Ectodermal cell (in vitro differentiated cells): ENCODE measurements around the gene CRISP2. TPM values are rescaled to one million over a fixed set of nuclear protein-coding genes. Genes with fewer than 3 reads are reported as not detected.
"Not testable (repeated sequence)": the region's sequence is repeated elsewhere in the genome, so short reads cannot be mapped to it uniquely, and the experiment has no call there.

ENCODE experiments used
- H3K27ac ChIP-seq: 2 replicates; pipeline ENCODE4 v1.7.0; 2013; ENCODE audit warnings: mild to moderate bottlenecking, low read depth, low read length; ENCODE audit not compliant: insufficient read depth, poor library complexity, severe bottlenecking
- H3K27me3 ChIP-seq: 2 replicates; pipeline ENCODE4 v1.7.0; 2013; ENCODE audit warnings: mild to moderate bottlenecking, low read length; ENCODE audit not compliant: insufficient read depth, control insufficient read depth, poor library complexity, severe bottlenecking
- H3K36me3 ChIP-seq: one replicate; pipeline ENCODE4 v1.7.0; 2013; ENCODE audit warnings: low read length; ENCODE audit not compliant: control insufficient read depth, insufficient read depth
- H3K4me1 ChIP-seq: one replicate; pipeline ENCODE4 v1.7.0; 2013; ENCODE audit warnings: low read length; ENCODE audit not compliant: control insufficient read depth, insufficient read depth
- H3K4me3 ChIP-seq: 2 replicates; pipeline ENCODE4 v1.7.0; 2013; ENCODE audit warnings: low read depth, low read length, control low read depth; ENCODE audit not compliant: insufficient read depth
- H3K9me3 ChIP-seq: 2 replicates; pipeline ENCODE4 v1.7.0; 2013; ENCODE audit warnings: mild to moderate bottlenecking, low read length, moderate library complexity; ENCODE audit not compliant: control insufficient read depth
- WGBS, 2 experiments: methylation state at CpG; one replicate each; pipeline ENCODE4 v1.1.7; 2013; ENCODE audit warnings: missing lambda C conversion rate in 2 of 2; 5-methylcytosine and 5-hydroxymethylcytosine counted together
- polyA plus RNA-seq, 4 experiments: library from polyadenylated mRNA; stranded (reverse); fragments of 50-300 nt; gene quantifications; one replicate each; pipeline ENCODE4 v1.2.3, GENCODE V29; 2013

Gene CRISP2, protein sequence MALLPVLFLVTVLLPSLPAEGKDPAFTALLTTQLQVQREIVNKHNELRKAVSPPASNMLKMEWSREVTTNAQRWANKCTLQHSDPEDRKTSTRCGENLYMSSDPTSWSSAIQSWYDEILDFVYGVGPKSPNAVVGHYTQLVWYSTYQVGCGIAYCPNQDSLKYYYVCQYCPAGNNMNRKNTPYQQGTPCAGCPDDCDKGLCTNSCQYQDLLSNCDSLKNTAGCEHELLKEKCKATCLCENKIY
- not detected for polyA plus RNA-seq (2013, experiment 1 of 4)
- polyA plus RNA-seq (2013, experiment 2 of 4), result not detected
- not detected for polyA plus RNA-seq (2013, experiment 3 of 4)
- polyA plus RNA-seq (2013, experiment 4 of 4), result not detected

DNA sequence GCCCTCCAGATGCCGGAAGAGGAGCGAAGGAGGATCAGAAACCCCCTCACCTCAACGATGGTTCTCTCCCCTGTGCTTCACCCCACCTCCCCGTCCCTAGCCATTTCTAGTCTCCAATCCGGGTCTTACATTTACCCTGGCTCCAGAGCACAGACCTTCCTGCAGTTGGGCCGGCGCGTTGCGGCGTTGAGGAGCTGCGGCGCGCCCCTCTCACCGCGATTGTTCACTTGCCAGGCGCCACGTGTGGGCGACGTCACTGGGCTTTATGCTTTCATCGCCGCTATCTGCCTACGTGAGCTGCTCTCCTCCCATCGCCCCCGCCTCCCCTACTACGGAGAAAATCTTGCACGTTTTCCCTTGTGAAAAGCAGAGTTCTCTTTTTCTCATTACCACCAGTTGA, at the start of gene CRISP2:
TSS of gene CRISP2 (minus strand) at position 198 of the 400 bp plus-strand sequence. CDS start 4,347 bp downstream, outside the sequence.
- 92 to 94% methylated on average over 26 of the region's 26 CpGs for WGBS, 2 experiments
- Histone ChIP-seq H3K4me3 (no peak within 1 kb of the TSS), H3K27me3 (no peaks in the 10 kb centered on the region), H3K36me3 (no peaks in the 10 kb centered on the region), H3K27ac (no peak within 1 kb of the TSS), H3K4me1 (no peaks in the 10 kb centered on the region), H3K9me3 (no peaks in the 10 kb centered on the region)

DNA sequence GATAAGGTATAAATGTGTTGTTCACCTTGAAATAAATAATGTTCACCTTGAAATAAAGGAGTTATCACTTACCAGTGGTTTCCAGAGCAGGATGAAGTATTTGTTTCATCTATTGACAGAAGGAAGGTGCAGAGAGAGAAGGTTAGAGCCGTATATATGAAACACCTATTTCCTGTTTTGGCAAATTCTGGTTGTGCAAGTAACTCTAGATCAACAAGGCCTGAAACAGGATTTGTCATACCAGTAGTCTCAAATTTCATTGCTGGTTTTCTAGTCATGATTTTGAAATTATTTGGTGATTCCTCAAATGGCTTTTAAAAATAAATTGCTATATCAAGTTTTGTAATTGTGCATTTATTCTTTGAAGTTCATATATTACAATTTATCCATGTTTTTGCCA, 30.9 kb upstream of the CRISP2 start, which contains the start of gene CRISP3:
TSS of gene CRISP3 (minus strand) at position 130 of the 400 bp plus-strand sequence. CDS start at position 109, 21 bp downstream.
- no peak within 1 kb of the TSS for H3K4me3 ChIP-seq
- no peaks in the 10 kb centered on the region for H3K36me3 ChIP-seq
- WGBS, 2 experiments, result 90 to 100% methylated on average over 1 of the region's 1 CpG
- no peaks in the 10 kb centered on the region for H3K9me3 ChIP-seq
- no peaks in the 10 kb centered on the region for H3K4me1 ChIP-seq
- no peaks in the 10 kb centered on the region for H3K27me3 ChIP-seq
- no peak within 1 kb of the TSS for H3K27ac ChIP-seq

DNA sequence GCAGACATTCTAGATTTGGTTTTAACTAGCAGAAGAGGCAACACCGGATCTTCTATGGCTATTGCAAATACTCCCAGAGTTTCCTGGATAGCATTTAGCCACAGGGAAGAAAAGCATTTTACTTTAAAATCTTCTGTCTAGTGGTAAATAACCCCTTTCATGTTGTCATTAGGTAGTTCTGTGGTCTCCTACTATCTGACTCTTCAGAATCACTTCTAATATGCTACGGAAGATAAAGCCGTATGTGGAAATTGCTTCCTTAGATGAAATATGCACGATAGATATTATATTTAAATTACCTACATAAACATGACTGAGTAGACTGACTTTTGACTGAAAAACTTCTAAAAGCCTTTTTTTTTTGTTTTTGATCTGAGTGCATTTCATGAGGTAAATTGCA, 30.1 kb upstream of the CRISP2 start:
- H3K9me3 ChIP-seq, result no peaks in the 10 kb centered on the region
- H3K4me1 ChIP-seq, result no peaks in the 10 kb centered on the region
- H3K4me3 ChIP-seq, result no peak overlapping the region
- no peak overlapping the region for H3K27ac ChIP-seq
- no peaks in the 10 kb centered on the region for H3K36me3 ChIP-seq
- WGBS, 2 experiments, result 92 to 93% methylated on average over 1 of the region's 4 CpGs
- no peaks in the 10 kb centered on the region for H3K27me3 ChIP-seq

DNA sequence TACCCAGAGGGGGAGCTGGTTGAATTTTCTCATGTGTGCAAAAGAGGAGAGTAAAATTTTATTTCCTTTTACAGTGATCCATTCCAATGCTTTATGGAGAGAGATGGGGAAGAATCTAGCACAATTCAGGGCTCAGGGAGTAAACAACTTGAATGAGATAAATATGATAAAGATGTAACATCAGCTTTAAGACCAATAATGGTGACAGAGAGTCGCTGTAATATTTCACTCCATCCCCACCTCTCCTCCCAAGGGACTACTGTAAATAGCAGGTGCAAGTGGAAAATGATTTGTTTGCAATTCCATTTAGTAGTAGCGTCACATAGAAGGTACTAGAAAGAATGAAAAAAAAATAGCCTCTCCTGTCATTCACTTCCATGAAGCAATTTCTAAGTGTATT, 26.1 kb upstream of the CRISP2 start:
- Histone ChIP-seq H3K4me3 (no peak overlapping the region), H3K4me1 (no peaks in the 10 kb centered on the region), H3K36me3 (no peaks in the 10 kb centered on the region), H3K27me3 (no peaks in the 10 kb centered on the region), H3K27ac (no peak overlapping the region), H3K9me3 (no peaks in the 10 kb centered on the region)
- 100% methylated on average over 1 of the region's 2 CpGs; no CpG with 5 or more reads in 1 of the 2 experiments for WGBS, 2 experiments

DNA sequence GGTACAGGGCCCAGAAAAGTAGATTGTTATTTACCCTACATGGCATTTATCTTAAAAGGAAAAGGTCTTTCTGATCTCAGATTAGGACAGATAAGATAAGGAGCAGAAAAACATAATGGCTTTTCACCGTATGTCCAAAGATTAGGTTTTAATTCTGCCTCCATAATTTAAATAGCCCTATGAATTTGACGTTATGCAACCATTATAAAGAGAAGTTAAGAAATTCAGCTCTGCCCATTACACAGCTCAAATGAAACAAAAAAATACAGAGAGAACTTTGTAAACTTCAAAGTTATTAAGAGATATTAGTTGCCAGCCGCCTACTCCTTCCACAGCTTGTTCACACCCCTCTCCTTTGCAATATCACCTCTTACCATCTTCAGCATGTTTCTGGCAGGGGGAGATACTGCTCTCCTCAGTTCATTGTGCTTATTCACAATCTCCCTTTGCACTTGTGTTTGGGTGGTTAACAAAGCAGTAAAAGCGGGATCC, 22.7 kb upstream of the CRISP2 start:
- Histone ChIP-seq H3K4me3 (no peak overlapping the region), H3K36me3 (no peaks in the 10 kb centered on the region), H3K27me3 (no peaks in the 10 kb centered on the region), H3K9me3 (no peaks in the 10 kb centered on the region), H3K4me1 (no peaks in the 10 kb centered on the region), H3K27ac (no peak overlapping the region)
- 92 to 98% methylated on average over 3 to 4 of the region's 4 CpGs for WGBS, 2 experiments

DNA sequence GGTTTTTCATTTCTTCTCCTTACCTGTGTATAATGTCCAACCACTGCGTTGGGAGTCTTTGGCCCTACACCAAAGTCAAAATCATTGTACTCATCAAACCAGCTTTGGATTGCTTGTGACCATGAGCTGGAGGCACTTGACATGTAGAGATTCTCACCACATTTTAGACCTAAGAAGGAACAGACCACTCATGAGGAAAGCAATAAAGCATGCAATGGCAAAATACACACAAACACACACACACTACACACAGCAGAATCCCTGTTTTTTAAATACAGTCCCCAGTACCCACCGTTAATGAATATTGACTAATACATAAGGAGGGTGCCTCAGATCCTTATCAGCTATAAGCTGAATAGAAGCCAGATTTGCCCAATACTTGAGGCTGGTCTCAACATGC, 20.3 kb upstream of the CRISP2 start:
- Histone ChIP-seq H3K36me3 (no peaks in the 10 kb centered on the region), H3K4me3 (no peak overlapping the region), H3K27me3 (no peaks in the 10 kb centered on the region), H3K4me1 (no peaks in the 10 kb centered on the region), H3K27ac (no peak overlapping the region), H3K9me3 (no peaks in the 10 kb centered on the region)
- WGBS, 2 experiments, result 73 to 77% methylated on average over 2 of the region's 2 CpGs

DNA sequence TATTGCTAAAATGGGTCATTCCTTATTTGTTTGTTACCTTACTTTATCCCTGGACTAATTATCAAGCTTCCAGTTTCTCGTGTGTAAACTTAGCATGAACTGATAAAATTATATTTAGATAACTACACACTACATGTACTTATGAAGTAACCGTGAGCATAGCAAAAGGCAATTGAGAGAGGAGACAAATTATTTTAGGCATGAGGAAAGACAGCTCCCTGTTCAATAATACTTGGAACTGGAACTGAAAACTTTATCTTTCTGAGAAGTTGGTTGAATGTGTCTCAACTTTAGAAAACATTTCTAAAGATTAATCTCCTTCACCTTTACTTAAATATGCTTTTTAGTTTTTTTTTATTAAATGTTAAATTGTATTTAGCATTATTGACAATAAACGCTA, 19.4 kb upstream of the CRISP2 start:
- Histone ChIP-seq H3K27me3 (no peaks in the 10 kb centered on the region), H3K4me3 (no peak overlapping the region), H3K4me1 (no peaks in the 10 kb centered on the region), H3K36me3 (no peaks in the 10 kb centered on the region), H3K27ac (no peak overlapping the region), H3K9me3 (no peaks in the 10 kb centered on the region)
- 100% methylated on average over 1 to 2 of the region's 3 CpGs for WGBS, 2 experiments

DNA sequence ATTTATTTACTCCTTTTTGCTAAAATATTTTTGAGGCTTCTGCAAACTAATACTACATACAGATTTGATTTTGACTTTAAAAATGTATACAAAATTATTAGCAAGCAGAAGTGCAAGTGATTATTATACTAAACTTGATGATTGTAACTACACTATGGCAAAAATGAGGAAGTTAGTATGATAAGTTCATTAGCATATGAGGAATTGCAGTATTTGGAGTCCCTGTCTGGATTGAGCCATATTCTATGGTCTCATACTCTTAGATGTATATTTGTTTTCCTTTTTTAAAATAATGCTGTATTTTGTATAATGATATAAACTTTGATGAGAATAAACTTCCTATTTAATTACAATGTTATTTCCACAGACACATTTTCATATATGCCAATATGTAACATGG, 16.9 kb upstream of the CRISP2 start:
- Histone ChIP-seq H3K4me3 (no peak overlapping the region), H3K27ac (no peak overlapping the region), H3K9me3 (no peaks in the 10 kb centered on the region), H3K27me3 (no peaks in the 10 kb centered on the region), H3K4me1 (no peaks in the 10 kb centered on the region), H3K36me3 (no peaks in the 10 kb centered on the region)

DNA sequence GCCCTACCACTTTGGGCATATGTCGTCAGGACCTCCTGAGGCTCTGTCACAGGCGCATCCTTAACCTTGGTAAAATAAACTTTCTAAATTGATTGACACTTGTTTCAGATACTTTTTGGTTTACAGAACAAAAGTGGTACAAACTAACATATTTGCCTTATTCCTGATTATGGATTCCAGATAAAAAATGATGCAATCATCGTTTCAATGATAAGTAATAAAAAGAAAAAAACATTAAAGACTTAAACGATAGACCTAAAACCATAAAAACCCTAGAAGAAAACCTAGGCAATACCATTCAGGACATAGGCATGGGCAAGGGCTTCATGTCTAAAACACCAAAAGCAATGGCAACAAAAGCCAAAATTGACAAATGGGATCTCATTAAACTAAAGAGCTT, 10.6 kb upstream of the CRISP2 start:
- H3K4me1 ChIP-seq, H3K4me3 ChIP-seq, H3K9me3 ChIP-seq, H3K27me3 ChIP-seq, H3K27ac ChIP-seq, H3K36me3 ChIP-seq: not testable (repeated sequence)
- 78 to 79% methylated on average over 3 to 4 of the region's 4 CpGs for WGBS, 2 experiments

DNA sequence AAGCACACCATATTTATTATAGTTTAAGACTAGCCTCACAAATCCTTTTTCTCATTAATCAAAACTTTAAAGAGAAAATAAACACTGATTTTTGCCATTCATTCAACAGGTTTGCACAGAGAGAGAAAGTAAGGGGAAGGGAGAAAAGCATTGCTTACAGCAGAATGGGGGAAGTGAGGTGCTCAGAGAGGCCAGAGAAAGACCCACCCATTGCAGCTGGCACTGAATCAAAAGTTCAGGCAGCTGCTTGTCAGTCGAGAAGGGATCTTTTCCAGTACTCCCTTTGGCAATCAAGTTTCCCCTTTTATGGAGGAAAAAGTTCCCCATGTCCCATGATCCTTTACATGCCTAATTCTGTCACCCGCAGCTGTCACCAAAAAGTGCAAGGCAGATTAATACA, 8.0 kb upstream of the CRISP2 start:
- peaks cover 2% of the 10 kb centered on the region for H3K9me3 ChIP-seq
- WGBS, 2 experiments, result 90 to 92% methylated on average over 2 of the region's 2 CpGs
- H3K27me3 ChIP-seq, result no peaks in the 10 kb centered on the region
- no peak overlapping the region for H3K27ac ChIP-seq
- no peaks in the 10 kb centered on the region for H3K4me1 ChIP-seq
- H3K36me3 ChIP-seq, result no peaks in the 10 kb centered on the region
- no peak overlapping the region for H3K4me3 ChIP-seq
